ENCODE results near the gene AGXT.

The AGXT gene

GRCh38 chr2:240884745-240885144 lies 16.1 kb downstream of the AGXT start:
- no peak for DNase-seq (ENCODE audit: low read depth in 3 of 3, low spot score in 1 of 3)

DNA sequence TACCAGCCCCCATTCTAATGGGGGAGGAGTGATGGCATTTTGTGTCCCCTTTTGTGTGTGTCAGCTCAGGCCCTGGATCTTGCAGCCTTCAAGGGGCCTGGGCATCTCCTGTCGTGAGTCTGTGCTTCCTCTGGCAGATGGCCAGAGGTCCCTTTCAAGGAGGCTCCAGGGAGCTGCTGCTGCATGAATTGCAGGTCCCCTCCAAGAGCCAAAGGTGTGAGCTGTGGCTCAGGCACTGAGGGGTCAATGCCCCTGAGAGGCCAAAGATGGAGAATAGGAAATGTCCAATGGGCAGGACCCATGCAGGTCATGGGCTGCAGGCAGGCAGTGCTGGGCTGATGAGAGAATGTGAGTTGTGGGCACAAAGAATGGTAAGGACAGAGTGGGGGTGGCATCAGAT lies 16.9 kb downstream of the AGXT start:
- no peak for DNase-seq (ENCODE audit: low read depth in 3 of 3, low spot score in 1 of 3)

DNA sequence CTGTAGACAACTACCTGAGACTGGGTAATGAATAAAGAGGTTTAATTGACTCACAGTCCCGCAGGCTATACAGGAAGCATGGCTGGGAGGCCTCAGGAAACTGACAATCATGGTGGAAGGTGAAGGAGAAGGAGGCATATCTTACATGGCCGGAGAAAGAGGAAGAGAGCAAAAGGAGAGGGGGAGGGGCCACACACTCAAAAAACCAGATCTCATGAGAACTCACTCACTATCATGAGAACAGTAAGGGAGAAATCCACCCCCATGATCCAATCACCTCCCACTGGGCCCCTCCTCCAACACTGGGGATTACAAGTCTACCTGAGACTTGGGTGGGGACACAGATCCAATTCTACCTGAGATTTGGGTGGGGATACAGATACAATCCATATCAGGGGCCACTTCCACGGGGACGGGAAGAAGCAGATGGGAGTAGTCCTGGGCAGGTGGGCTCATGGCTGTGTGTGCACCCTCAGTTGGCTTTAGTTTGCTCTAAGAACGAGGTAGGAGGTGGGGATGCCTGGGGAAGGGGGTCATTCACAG lies 17.5 kb downstream of the AGXT start:
- DNase-seq (ENCODE audit: low read depth in 3 of 3, low spot score in 1 of 3), result no peak

- DNase-seq (ENCODE audit: low read depth in 3 of 3, low spot score in 1 of 3), result no peak
Observed at GRCh38 chr2:240886678-240887609, 18.3 kb downstream of the AGXT start.

DNA sequence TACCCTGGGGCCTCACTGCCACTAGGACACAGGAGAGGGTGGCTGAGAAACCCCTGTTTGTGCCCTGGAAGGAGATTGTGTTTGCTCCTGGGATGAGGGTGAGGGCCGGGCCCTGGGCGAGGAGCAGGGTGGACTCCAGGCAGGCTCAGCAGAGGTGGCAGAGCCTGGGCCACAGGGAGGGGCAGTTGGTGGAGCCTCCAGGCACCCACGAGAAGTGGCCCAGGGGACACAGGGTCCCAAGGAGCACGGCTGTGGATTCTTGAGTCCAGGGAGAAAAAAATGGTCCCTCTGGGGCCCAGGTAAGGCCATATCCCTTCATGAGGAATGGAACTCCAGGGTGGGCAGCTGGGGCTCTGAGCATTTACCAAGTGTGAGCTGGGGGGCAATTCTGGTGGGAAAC lies 19.0 kb downstream of the AGXT start:
- no peak for DNase-seq (ENCODE audit: low read depth in 3 of 3, low spot score in 1 of 3)

GRCh38 chr2:240888130-240888889 lies 19.7 kb downstream of the AGXT start:
- no peak for DNase-seq (ENCODE audit: low read depth in 3 of 3, low spot score in 1 of 3)

- no peak for DNase-seq (ENCODE audit: low read depth in 3 of 3, low spot score in 1 of 3)
Observed at GRCh38 chr2:240888890-240889573, 20.4 kb downstream of the AGXT start.

DNA sequence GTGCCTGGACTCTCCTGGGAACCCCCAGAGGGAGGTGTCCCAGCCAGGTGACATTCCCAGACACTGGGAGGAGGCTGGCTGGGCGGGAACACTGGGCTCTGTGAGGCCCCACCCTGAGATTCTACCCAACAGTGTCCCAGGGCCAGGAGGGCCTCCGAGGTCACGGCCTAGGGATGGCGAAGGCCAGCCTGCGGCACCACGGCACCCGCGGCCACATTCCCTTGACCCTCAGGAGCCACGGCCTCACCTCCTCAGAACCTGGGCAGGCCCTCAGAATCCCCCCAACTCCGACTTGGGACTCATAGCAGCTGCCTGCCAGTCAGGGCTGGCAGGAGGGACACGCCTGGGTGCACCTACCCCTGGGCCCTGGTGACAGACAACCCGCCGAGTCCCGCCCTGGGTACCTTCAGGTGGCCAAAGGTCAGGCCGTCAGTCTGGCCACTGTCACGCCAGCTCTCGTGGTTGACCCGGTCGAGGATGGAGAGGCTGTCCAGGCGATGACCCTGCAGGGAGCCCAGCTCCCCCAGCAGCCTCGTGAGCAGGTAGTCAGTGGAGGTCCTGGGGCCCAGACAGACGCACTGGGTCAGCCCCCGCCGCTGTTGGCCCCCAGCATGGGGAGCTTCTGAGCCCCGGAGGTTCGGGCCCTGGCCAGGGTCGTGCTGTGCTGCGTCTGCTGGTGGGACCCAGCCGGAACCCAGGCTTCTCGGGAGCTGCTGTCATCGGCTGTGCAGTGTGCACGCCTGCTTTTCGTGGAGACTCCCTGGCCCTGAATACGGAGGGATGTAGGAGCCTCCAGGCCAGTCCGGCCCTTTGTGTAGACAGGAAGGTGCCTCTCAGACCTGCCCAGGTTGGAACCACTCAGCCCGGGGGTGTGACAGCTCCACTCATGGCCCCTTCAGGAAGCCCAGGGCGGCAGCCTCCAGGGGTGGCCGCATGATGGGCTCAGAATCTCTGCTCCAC lies 21.3 kb downstream of the AGXT start:
- DNase-seq (ENCODE audit: low read depth in 3 of 3, low spot score in 1 of 3), result no peak

DNA sequence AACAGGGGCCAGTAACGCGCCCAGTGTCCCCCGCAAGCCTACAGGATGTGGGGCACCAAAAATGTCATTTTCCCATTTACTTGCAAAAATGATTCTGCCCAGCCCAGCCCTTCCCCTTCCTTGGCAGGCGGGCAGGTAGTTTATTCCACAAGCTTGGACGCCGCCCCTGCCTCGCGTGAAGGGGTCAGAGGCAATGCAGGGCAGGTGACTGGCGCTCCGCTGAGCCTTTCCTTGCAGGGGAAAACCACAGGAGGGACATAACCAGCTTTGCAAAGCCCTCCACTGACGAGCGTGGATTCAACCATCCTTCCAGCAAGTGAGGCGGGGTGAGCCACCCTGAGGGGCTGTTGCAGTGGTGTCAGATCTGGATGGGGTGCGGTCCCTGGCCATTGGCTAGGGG lies 22.1 kb downstream of the AGXT start:
- no peak for DNase-seq (ENCODE audit: low read depth in 3 of 3, low spot score in 1 of 3)

DNA sequence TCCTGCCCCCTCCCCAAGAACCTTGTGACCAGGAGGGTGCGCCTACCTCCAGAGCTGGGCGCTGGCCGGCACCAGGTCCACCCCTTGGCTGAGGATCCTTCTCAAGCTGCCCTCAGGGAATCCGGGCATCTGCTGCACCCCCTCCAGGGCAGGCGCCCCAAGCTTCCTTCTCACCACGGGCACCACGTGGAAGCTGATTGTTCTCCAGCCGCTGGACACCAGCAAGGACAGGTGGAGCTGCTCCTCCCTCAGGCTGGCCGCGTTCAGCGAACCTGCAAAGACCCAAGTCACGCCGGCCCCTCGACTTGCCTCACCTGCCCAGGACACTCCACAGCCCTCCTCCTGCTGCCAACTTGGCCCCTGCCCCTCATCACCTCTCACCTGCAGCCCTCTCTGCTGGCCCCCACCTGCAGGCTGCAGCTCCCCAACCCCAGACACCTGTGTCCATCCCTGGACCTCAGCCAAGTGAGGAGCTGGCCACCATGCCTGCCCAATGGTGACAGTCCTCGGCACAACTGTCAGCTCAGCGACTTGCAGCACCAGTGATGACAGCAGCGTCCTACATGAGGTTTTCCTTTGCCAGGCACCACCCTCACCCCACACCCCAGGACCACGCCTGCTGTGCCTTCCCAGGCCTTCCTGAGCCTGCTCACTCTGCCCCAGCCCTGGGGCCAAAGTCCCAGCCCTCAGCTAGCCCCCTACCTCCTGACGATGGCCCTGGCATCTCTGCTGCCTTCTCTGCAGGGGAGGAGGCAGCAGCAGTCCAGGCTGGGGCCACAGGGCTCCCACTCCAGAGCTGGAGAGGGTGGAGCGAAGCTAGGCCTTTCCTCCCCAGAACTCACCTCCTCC lies 23.1 kb downstream of the AGXT start:
- DNase-seq (ENCODE audit: low read depth in 3 of 3, low spot score in 1 of 3), result no peak

- no peak for DNase-seq (ENCODE audit: low read depth in 3 of 3, low spot score in 1 of 3)
Observed at GRCh38 chr2:240892356-240892755, 23.7 kb downstream of the AGXT start.

DNA sequence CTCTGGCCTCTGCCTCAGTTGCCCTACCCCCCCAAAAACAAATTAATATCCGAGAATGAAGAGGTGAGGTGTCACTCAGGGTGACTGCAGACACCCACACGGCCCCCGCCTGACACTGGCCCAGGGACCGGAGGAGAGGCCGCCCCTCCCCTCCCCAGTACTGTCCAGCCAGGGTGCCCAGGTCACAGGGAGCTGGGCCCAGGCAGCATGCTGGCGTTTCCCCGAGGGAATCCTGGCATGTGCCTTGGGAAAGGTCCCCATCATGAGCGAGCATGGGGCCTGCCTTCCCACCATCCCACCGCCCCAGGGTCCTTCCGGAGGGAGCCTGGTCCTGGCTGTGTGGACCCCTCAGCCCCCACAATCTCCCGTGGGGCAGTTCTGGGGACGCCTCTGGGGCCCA lies 24.3 kb downstream of the AGXT start:
- no peak for DNase-seq (ENCODE audit: low read depth in 3 of 3, low spot score in 1 of 3)

DNA sequence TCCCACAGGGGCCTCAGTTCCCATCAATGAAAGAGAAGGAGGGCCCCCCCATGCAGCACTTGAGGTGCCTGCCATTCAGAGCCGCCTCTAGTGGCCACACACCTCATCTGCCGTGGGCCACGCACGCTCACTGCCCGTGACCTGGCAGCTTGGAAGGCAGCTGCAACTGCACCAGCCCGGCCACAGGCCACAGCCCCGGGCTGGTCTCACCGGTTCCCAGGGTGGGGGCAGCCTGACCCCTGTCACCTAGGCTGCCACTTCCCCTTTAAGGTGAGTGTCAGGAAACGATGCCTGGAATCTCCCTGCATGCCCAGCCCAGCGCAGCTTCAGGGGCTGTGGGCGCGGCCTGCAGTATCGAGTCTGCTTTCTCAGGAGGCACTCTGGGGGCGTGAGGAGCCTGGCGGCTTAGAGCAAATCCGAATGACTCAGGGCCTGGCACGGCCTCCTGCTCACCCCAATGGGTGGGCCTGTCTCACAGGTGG lies 24.8 kb downstream of the AGXT start:
- DNase-seq (ENCODE audit: low read depth in 3 of 3, low spot score in 1 of 3), result peak in 1 of 3 donors; percentile 47

GRCh38 chr2:240894006-240894405 lies 25.4 kb downstream of the AGXT start:
- no peak for DNase-seq (ENCODE audit: low read depth in 3 of 3, low spot score in 1 of 3)

GRCh38 chr2:240894836-240895558 lies 26.4 kb downstream of the AGXT start:
- DNase-seq (ENCODE audit: low read depth in 3 of 3, low spot score in 1 of 3), result no peak

- DNase-seq (ENCODE audit: low read depth in 3 of 3, low spot score in 1 of 3), result no peak
Observed at GRCh38 chr2:240895656-240896388, 27.2 kb downstream of the AGXT start, which contains the start of gene MAB21L4. MAB21L4 (minus strand) TSS chr2:240896156; CDS start chr2:240895997, 159 bp downstream.

DNA sequence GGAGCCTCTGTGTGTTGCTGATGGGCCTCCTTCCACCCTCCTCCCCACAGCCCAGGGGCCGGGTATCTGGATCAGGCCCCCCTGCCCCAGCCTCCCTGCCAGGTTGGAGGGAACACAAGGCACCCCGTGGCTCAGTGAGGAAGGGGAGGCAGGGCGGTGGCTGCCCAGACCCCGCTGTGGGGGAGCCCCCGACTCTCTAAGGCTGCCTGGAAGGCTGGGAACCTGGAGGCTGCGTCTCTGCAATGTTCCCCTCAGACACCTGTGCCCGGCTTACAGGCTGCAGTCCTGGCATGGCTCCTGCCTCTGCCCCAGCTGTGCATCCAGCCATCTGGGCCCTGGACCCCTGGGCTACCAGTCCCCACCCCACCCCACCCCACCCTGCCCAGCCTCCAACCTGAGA lies 27.8 kb downstream of the AGXT start:
- DNase-seq (ENCODE audit: low read depth in 3 of 3, low spot score in 1 of 3), result no peak

Measured in stimulated activated CD4-positive, alpha-beta T cell treated with anti-CD3 and anti-CD28 coated beads, TNF-alpha, amount 100 ng/mL, for 1 hour (primary cell).